Effector CD8-positive, alpha-beta T cell (primary cell): ENCODE results near the gene PDE10A.

Experiments used
- DNase-seq: peaks from one replicate; lab custom pipeline; 2025; lab: John Stamatoyannopoulos, UW
- total RNA-seq, 4 experiments: gene quantifications; one replicate each; lab custom pipeline; 2026; lab: John Stamatoyannopoulos, UW

The PDE10A gene
- 0 to 0.72 (median 0.41) reads per million in 4 experiments for total RNA-seq

DNA sequence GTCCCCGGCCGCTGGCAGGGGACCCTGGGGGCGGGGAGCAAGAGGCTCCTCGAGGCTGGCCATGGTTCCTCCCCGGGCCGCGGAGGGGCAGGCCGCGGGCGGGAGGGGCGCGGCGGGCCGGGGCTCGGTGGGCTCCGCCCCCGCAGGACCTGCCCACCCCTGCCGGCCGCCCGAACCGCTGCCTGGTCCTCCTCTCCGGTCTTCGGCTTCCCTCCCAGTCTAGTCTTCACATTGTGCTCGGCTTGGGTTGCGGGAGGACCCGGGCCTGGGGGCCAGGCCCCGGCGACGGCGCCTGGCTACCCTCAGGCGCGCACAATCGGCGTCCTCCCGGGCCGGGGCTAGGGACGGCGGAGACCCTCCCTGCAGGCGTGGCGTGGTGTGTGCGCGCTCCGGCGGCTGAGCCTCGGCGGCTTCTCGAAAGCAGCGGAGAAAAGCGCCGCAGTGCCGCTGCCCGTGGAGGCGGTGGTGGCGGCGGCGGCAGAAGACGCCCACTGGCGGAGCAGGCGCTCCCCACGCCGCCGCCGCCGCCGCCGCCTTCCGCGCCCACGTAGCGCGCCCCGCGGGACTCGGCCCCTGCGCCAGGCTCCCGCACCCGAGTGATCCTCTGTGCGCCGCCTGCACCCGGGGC lies at the start of gene PDE10A:
Gene PDE10A (minus strand): TSS at position 493 of the 628 bp plus-strand sequence. CDS start 430 bp downstream, at position 63.
- DNase-seq = no peak

DNA sequence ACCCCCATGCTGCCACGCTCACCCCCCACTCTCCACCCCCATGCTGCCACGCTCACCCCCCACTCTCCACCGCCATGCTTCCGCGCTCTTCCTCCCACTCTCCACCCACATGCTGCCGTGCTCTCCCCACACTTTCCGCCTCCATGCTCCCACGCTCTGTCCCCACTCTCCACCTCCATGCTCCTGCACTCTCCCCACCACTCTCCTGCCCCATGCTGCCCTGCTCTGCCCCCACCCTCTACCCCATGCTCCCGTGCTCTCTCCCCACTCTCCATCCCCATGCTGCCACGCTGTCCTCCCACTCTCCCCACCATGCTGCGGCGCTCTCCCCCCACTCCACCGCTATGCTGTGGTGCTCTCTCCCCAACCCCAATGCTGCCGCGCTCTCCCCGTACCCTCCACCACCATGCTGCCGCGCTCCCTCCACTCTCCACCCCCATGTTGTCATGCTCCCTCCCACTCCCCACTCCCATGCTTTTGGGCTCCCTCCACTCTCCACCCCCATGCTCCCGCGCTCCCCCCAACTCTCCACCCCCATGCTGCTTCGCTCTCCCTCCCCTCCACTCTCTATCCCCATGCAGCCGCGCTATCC lies 46.0 kb upstream of the PDE10A start:
- DNase-seq = no peak

DNA sequence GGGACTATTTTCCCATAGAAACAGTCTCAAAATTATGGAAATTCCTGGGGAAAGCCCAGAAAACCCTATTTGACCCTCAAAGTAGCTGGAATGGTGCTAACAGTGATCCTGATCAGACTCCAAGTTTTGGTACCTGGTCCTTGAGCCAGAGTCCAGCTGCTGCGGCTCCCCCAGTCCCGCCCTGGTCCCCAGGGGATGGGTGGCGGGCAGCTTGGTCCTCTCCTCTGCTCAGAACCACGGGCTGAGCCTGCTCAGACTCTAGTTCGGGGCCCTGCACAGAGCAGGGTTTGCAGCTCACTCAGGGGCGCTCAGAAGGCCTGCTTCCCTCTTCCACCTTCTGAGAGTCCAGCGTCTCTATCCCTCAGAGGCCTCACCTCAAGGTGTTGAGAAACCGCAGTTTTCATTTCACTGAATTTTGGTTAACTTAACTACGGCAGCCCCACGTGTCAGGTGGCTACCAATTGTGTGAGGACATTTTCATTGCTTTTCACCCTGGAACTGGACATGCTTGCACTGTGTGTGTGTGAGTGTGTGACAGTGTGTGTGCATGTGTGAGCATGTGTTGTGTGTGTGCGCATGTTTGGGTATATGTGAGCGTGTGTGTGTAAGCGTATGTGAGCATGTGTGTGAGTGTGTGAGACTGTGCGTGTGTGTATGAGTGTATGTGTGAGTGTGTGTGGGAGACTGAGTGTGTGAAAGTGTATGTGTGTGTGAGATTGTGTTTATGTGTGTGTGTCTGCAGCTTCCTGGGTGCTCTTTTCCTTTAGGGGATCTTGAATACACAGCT lies 44.2 kb upstream of the PDE10A start:
- DNase-seq = no peak

- no peak for DNase-seq
Measured at GRCh38 chr6:165705941-165706340, 42.9 kb upstream of the PDE10A start.

GRCh38 chr6:165704045-165704748 lies 41.2 kb upstream of the PDE10A start:
- DNase-seq = no peak

DNA sequence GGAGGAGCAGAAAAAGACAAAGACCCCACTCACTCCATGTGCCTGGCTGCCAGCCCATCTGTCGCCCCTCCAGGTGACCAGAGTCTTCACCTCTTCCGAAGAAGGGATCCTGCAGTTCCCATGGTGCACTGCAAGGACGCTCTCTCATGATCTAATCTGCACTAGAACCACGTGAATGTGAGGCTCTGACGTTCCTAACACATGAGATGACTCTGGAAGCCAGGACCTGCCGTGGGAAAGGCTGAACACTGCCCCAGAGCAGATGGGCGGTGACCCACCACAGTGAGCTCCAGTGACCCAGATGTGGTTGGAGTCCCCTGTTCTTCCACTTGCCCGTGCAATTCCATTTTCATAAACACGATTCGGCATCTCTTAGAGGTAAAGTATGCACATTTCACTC lies 39.6 kb upstream of the PDE10A start:
- no peak for DNase-seq

- no peak for DNase-seq
Measured at GRCh38 chr6:165701564-165702354, 38.7 kb upstream of the PDE10A start.

DNA sequence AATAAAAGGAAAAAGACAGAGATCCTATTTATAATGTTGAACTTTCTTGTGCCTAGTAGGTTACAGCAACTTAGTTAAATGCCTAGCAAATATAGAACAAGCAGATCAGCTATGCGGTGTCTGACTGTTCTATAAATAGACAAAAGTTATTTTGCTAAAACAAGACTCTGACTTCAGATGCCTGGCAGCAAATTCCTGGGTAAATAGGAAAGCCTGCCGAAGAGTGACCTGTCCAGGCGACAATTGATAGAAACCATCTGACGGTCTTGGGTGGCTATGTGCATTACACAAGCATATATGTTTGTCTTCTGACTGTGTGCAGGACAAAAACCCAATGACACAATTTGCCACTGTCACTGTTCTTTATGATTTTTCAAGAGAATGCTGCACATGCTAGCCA lies 38.0 kb upstream of the PDE10A start:
- DNase-seq = no peak

GRCh38 chr6:165698868-165699267 lies 35.8 kb upstream of the PDE10A start:
- DNase-seq = no peak

DNA sequence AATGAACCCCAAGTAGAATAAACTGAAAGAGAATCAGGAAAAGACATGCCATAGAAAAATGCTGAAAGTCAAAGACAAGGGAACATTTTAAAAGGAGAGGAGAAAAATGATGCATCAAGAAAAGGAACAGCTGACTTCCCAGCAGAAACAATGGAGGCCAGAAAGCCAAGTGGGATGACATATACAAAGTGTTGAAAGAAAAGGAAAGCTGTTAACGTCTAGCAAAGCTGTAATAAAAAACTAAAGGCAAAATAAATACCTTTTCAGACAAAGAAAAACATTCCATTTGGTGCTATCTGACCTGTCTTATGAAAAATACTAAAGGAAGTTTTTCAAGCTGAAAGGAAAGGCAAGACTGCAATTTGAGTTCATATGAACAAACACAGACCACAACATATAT lies 34.1 kb upstream of the PDE10A start:
- no peak for DNase-seq

- no peak for DNase-seq
Measured at GRCh38 chr6:165695722-165696515, 32.9 kb upstream of the PDE10A start.

- no peak for DNase-seq
Measured at GRCh38 chr6:165694296-165694695, 31.3 kb upstream of the PDE10A start.

GRCh38 chr6:165692106-165692653 lies 29.1 kb upstream of the PDE10A start:
- no peak for DNase-seq

DNA sequence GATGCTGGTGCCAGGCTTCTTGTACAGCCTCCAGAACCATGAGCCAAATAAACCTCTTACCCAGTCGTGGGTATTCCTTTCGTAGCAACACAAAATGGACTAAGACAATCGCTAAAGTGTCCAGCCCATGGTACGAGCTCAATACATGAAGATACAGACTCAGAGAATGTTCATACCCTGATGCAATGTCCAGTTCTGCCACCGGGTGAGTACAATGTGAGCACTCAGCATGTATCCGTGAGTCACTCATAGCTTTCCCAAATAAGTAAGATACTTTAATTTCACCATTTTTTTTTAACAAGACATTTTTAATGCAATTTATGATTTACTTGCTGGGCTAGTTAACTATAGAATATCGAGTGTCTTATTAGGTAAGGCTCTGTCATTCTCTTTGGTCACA lies 26.7 kb upstream of the PDE10A start:
- no peak for DNase-seq

- DNase-seq = no peak
Measured at GRCh38 chr6:165686596-165687365, 23.7 kb upstream of the PDE10A start.

- DNase-seq = no peak
Measured at GRCh38 chr6:165685302-165685701, 22.3 kb upstream of the PDE10A start.

- DNase-seq = no peak
Measured at GRCh38 chr6:165684333-165684732, 21.3 kb upstream of the PDE10A start.

DNA sequence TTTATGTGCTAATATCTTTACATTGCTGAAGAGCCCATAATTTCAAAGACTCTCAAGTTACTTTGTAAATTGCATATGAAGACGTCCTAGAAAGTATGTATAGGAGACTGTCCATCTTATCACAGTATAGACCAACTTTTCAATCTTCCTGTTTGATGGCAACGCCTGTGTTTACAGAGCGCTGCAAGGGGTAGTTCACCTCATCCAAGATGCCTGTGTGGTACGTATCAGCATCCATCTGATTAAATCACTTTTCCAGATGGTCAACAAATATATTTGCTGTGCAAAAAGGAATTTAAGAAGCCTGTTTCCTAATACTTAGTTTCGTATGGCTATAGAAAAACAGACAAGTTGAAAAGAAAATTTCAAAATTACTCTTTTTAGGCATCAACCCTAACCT lies 17.9 kb upstream of the PDE10A start:
- DNase-seq = no peak

DNA sequence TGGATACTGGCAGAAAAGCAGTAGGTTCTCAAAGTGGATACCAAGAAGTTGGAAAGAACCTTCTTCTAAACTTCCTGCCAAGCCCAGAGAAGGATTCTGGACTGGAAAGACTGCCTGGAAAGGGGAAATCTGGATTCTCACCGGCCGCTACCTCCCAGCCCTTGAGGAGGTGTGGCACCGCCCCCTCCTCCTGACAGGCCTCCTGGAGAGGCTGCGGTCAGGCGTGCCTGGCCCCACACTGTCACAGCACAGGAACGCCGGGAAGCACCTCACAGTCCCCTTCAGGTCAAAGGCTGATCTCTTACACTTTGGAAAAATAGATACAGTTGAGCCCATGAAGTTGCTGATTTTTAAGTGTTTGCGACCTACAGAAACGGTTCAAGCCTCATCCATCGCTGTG lies 16.3 kb upstream of the PDE10A start:
- no peak for DNase-seq

- DNase-seq = no peak
Measured at GRCh38 chr6:165678904-165679303, 15.9 kb upstream of the PDE10A start.
